CD14-positive monocyte (primary cell): ENCODE data around the gene RPL11. TPM values are rescaled to one million over a fixed set of nuclear protein-coding genes. Genes with fewer than 3 reads are reported as not detected.

Source experiments
- DNase-seq, 3 donors: peaks; one replicate each; pipeline ENCODE4 v3.0.0-alpha.2; 2011 to 2022
- H2AFZ ChIP-seq: 2 replicates; pipeline ENCODE4 v1.6.0; 2012; ENCODE audit warnings: mild to moderate bottlenecking, low read depth, low read length, inconsistent platforms; ENCODE audit not compliant: insufficient read depth, poor library complexity, severe bottlenecking
- H3K27ac ChIP-seq, 2 donors: 1 replicate in 1 of 2; 2 replicates in 1 of 2; pipeline ENCODE4 v1.5.1; 2012 to 2013; ENCODE audit warnings: low read length in 2 of 2, control low read depth in 1 of 2, inconsistent platforms in 1 of 2, low read depth in 1 of 2, mild to moderate bottlenecking in 1 of 2
- H3K27me3 ChIP-seq, 2 donors: one replicate each; pipeline versions ENCODE4 v1.6.0 to v1.6.1; 2011 to 2013; ENCODE audit warnings: low read length in 2 of 2; ENCODE audit not compliant: control insufficient read depth in 2 of 2, insufficient read depth in 2 of 2
- H3K36me3 ChIP-seq, 2 donors: replicated peaks in 1 of 2; 1 replicate in 1 of 2; 2 replicates in 1 of 2; pipeline versions ENCODE4 v1.5.1 to v1.6.1; 2012 to 2013; ENCODE audit warnings: low read length in 2 of 2, control low read depth in 1 of 2, inconsistent platforms in 1 of 2, mild to moderate bottlenecking in 1 of 2; ENCODE audit not compliant: insufficient read depth in 2 of 2, control insufficient read depth in 1 of 2
- H3K4me1 ChIP-seq, 2 donors: 1 replicate in 1 of 2; 2 replicates in 1 of 2; pipeline versions ENCODE4 v1.5.1 to v1.6.1; 2012 to 2013; ENCODE audit warnings: low read length in 2 of 2, control low read depth in 1 of 2, inconsistent platforms in 1 of 2, mild to moderate bottlenecking in 1 of 2, moderate library complexity in 1 of 2; ENCODE audit not compliant: insufficient read depth in 2 of 2, control insufficient read depth in 1 of 2
- H3K4me2 ChIP-seq: replicated peaks from 2 replicates; pipeline ENCODE3; 2012; ENCODE audit warnings: low read length, moderate library complexity, mild to moderate bottlenecking; ENCODE audit not compliant: poor library complexity, severe bottlenecking; ENCODE audit errors: extremely low read depth
- H3K4me3 ChIP-seq, 3 experiments: fragments of 200-600 bp in 1 of 3; sonication (generic) in 1 of 3; replicated peaks in 1 of 3; 1 replicate in 2 of 3; 2 replicates in 1 of 3; pipeline ENCODE4 v1.5.1; 2011 to 2013; ENCODE audit warnings: low read length in 3 of 3, mild to moderate bottlenecking in 3 of 3, control low read depth in 2 of 3, low read depth in 2 of 3, inconsistent platforms in 1 of 3, moderate library complexity in 1 of 3
- H3K79me2 ChIP-seq: 2 replicates; pipeline ENCODE4 v1.6.0; 2012; ENCODE audit warnings: mild to moderate bottlenecking, control low read depth, inconsistent platforms, low read length, moderate library complexity; ENCODE audit not compliant: insufficient read depth
- H3K9ac ChIP-seq: 2 replicates; pipeline ENCODE4 v1.6.0; 2017; ENCODE audit warnings: low read length, mild to moderate bottlenecking; ENCODE audit not compliant: insufficient read depth, poor library complexity, severe bottlenecking
- H3K9me3 ChIP-seq, 2 donors: replicated peaks in 1 of 2; 1 replicate in 1 of 2; 2 replicates in 1 of 2; pipeline versions ENCODE4 v1.5.1 to v1.6.1; 2012 to 2013; ENCODE audit warnings: low read length in 2 of 2, control low read depth in 1 of 2; ENCODE audit not compliant: control insufficient read depth in 1 of 2, insufficient read depth in 1 of 2
- H4K20me1 ChIP-seq: 2 replicates; pipeline ENCODE4 v1.6.0; 2012; ENCODE audit warnings: mild to moderate bottlenecking, low read length, control low read depth, moderate library complexity; ENCODE audit not compliant: insufficient read depth
- H3K27ac Mint-ChIP-seq, 7 donors: one replicate each; pipeline ENCODE4 v1.8.0; 2020; ENCODE audit warnings: mild to moderate bottlenecking in 7 of 7, mixed read lengths in 7 of 7, moderate library complexity in 6 of 7, inconsistent platforms in 2 of 7
- H3K27me3 Mint-ChIP-seq, 3 donors: one replicate each; pipeline ENCODE4 v1.8.0; 2021 to 2022; ENCODE audit warnings: low read depth in 3 of 3, mild to moderate bottlenecking in 3 of 3, mixed read lengths in 3 of 3, moderate library complexity in 3 of 3, inconsistent platforms in 1 of 3
- H3K36me3 Mint-ChIP-seq, 2 donors: one replicate each; pipeline ENCODE4 v1.8.0; 2020; ENCODE audit warnings: mixed read lengths in 2 of 2, inconsistent platforms in 1 of 2, mild to moderate bottlenecking in 1 of 2
- H3K4me1 Mint-ChIP-seq: one replicate; pipeline ENCODE4 v1.8.0; 2020; ENCODE audit warnings: mild to moderate bottlenecking, mixed read lengths
- H3K4me3 Mint-ChIP-seq, 2 donors: one replicate each; pipeline ENCODE4 v1.8.0; 2020; ENCODE audit warnings: mild to moderate bottlenecking in 2 of 2, mixed read lengths in 2 of 2, moderate library complexity in 1 of 2
- H3K9me3 Mint-ChIP-seq, 7 donors: one replicate each; pipeline ENCODE4 v1.8.0; 2020 to 2022; ENCODE audit warnings: mixed read lengths in 7 of 7, mild to moderate bottlenecking in 6 of 7, moderate library complexity in 6 of 7, inconsistent platforms in 2 of 7
- CTCF ChIP-seq: fragments of 200-600 bp; IDR thresholded peaks from one replicate; pipeline ENCODE4 v1.8.0; 2022; ENCODE audit warnings: antibody characterized with exemption, mild to moderate bottlenecking
- WGBS: methylation state at CpG from one replicate; pipeline ENCODE4 v1.1.5; 2013; ENCODE audit warnings: missing lambda C conversion rate; ENCODE audit not compliant: insufficient coverage; 5-methylcytosine and 5-hydroxymethylcytosine counted together
- intact Hi-C, 2 donors: fragments of 100-400 bp; cut with micrococcal nuclease; formaldehyde crosslinking; loops; one replicate each; pipeline versions ENCODE4 v1.15.0 to v1.15.1; 2023
- polyA plus RNA-seq, 3 donors: library from polyadenylated mRNA; depleted of rRNA in 1 of 3; unstranded in 2 of 3; stranded (reverse) in 1 of 3; fragments of 300-500 nt in 2 of 3; fragments of >200 nt in 1 of 3; fragmentation: Illumina TruSeq in 2 of 3; gene quantifications; 1 replicate in 2 of 3; 2 replicates in 1 of 3; pipeline ENCODE4 v1.2.3, GENCODE V29; 2012 to 2021

Gene RPL11
- polyA plus RNA-seq, 3 donors = 542 to 923 (median 552) TPM

GRCh38 chr1:23693599-23693998 lies 2.0 kb downstream of the RPL11 start:
- Mint-ChIP-seq H3K27me3 (no peaks in the 10 kb centered on the region), H3K4me1 (peaks cover 44% of the 10 kb centered on the region), H3K27ac (peak overlapping the region in 2 of 7 donors; percentile 3 to 91), H3K4me3 (no peak overlapping the region), H3K36me3 (peaks cover 60% of the 10 kb centered on the region in 2 donors), H3K9me3 (peaks cover 0 to under 1% (median 0%) of the 10 kb centered on the region in 7 donors)
- peaks cover 71% of the 10 kb centered on the region for H3K79me2 ChIP-seq
- intact Hi-C loops = loop anchor here (5.0 kb wide), 2 partner anchors 49 to 59 kb away; partner anchors contain the start of gene ELOA (in 1 of the 2)
- H4K20me1 ChIP-seq = peaks cover 66% of the 10 kb centered on the region
- H2AFZ ChIP-seq = no peak overlapping the region
- no peak overlapping the region for H3K9ac ChIP-seq
- H3K4me3 ChIP-seq = no peak overlapping the region
- no peaks in the 10 kb centered on the region for H3K9me3 ChIP-seq
- WGBS = no CpG with 5 or more reads among the region's 2 CpGs
- no peak for DNase-seq
- no peak for TF ChIP-seq CTCF
- no peaks in the 10 kb centered on the region for H3K27me3 ChIP-seq
- H3K36me3 ChIP-seq = peaks cover 59% of the 10 kb centered on the region in 2 donors
- H3K4me2 ChIP-seq = no peak overlapping the region
- H3K4me1 ChIP-seq = peaks cover 16 to 22% of the 10 kb centered on the region in 2 donors
- H3K27ac ChIP-seq = peak overlapping the region in 1 of 2 donors; percentile 84

- intact Hi-C loops = loop anchor here (5.0 kb wide), 2 partner anchors 48 to 58 kb away; partner anchors contain the start of gene ELOA (in 1 of the 2)
- Histone ChIP-seq H3K79me2 (peaks cover 78% of the 10 kb centered on the region), H3K9me3 (no peaks in the 10 kb centered on the region), H3K4me1 (peaks cover 16 to 22% of the 10 kb centered on the region in 2 donors), H3K4me3 (no peak overlapping the region), H4K20me1 (peaks cover 74% of the 10 kb centered on the region), H3K27ac (no peak overlapping the region), H3K4me2 (no peak overlapping the region), H3K9ac (peak overlapping the region; percentile 7), H2AFZ (no peak overlapping the region), H3K36me3 (peaks cover 66 to 67% of the 10 kb centered on the region in 2 donors), H3K27me3 (no peaks in the 10 kb centered on the region)
- no peak for TF ChIP-seq CTCF
- Mint-ChIP-seq H3K36me3 (peaks cover 65 to 66% of the 10 kb centered on the region in 2 donors), H3K27me3 (no peaks in the 10 kb centered on the region), H3K9me3 (no peaks in the 10 kb centered on the region), H3K27ac (peak overlapping the region in 3 of 7 donors; percentile 1 to 61 (median 14)), H3K4me1 (peaks cover 44% of the 10 kb centered on the region), H3K4me3 (no peak overlapping the region)
- WGBS = 29% methylated on average over 1 of the region's 3 CpGs
- no peak for DNase-seq
These were observed 2.8 kb downstream of the RPL11 start for GRCh38 chr1:23694371-23694770.
